Measurements from ENCODE around the gene SH3BGRL3.

DNA sequence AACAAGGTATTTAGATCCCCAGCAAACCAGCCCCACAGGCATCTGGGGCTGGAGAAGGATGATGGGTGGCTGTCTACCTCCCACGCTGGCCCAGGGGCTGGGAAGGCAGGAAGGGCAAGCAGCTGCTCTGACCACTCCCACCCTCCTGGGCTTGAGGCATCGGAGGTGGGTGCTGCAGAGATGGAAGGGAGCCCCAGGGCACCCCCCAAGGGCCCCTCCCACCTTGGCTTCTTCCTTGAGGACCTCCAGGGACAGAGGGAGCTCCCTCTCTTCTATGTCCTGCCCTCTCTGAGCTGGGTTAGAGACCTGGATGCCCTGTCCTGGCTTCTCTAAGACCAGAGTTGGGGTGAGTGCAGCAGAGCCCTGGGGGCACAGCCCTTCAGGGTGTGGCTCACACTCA lies 41.0 kb downstream of the SH3BGRL3 start:
- TF ChIP-seq POLR2A (IDR thresholded peaks at IDR 0.05) = no peak
- no peak for TF ChIP-seq CTCF (IDR thresholded peaks at IDR 0.05 in 4 of 5, conservative IDR thresholded peaks at IDR 0.05 in 1 of 5)

Measured in gastrocnemius medialis (tissue), 4 donors.